Gastroesophageal sphincter (tissue), 4 donors: ENCODE measurements around the gene REV1. TPM values are rescaled to one million over a fixed set of nuclear protein-coding genes. Genes with fewer than 3 reads are reported as not detected.
"Not testable (repeated sequence)": the region's sequence is repeated elsewhere in the genome, so short reads cannot be mapped to it uniquely, and the experiment has no call there.

ENCODE experiments used
- ATAC-seq: fragments of 150-250 bp; one replicate; pipeline ENCODE4 v1.9.1; 2016; ENCODE audit warnings: mild to moderate bottlenecking, moderate library complexity
- H3K27ac ChIP-seq, 4 donors: fragments of 200-600 bp; sonication (generic) in 3 of 4; 1 replicate in 3 of 4; 2 replicates in 1 of 4; pipeline ENCODE4 v1.5.1; 2016 to 2019
- H3K27me3 ChIP-seq: fragments of 200-600 bp; sonication (generic); one replicate; pipeline ENCODE4 v1.5.1; 2019
- H3K36me3 ChIP-seq, 2 donors: fragments of 200-600 bp; sonication (generic); one replicate each; pipeline ENCODE4 v1.5.1; 2019; ENCODE audit warnings: control low read depth in 1 of 2
- H3K4me1 ChIP-seq, 3 donors: fragments of 200-600 bp; sonication (generic); 1 replicate in 2 of 3; 2 replicates in 1 of 3; pipeline ENCODE4 v1.5.1; 2016 to 2019; ENCODE audit warnings: control low read depth in 2 of 3
- H3K4me3 ChIP-seq, 2 donors: fragments of 200-600 bp; sonication (generic); one replicate each; pipeline ENCODE4 v1.5.1; 2019; ENCODE audit warnings: mild to moderate bottlenecking in 1 of 2, moderate library complexity in 1 of 2
- H3K9me3 ChIP-seq, 3 donors: fragments of 200-600 bp; sonication (generic); one replicate each; pipeline ENCODE4 v1.5.1; 2017 to 2019; ENCODE audit warnings: control low read depth in 2 of 3
- CTCF ChIP-seq, 4 experiments: fragments of 200-600 bp in 2 of 4; fragments of 450-650 bp in 2 of 4; sonication (generic) in 1 of 4; IDR thresholded peaks; one replicate each; pipeline ENCODE4 v1.5.1; 2017 to 2019; ENCODE audit warnings: antibody characterized with exemption in 4 of 4, mild to moderate bottlenecking in 2 of 4, moderate library complexity in 2 of 4
- EP300 ChIP-seq: sonication (generic); formaldehyde crosslinking; IDR thresholded peaks from one replicate; pipeline ENCODE4 v1.6.1; 2017; ENCODE audit warnings: antibody characterized with exemption, mild to moderate bottlenecking
- POLR2A ChIP-seq, 2 donors: fragments of 450-650 bp; IDR thresholded peaks; one replicate each; pipeline ENCODE4 v1.6.1; 2017; ENCODE audit warnings: antibody characterized with exemption in 2 of 2, mild to moderate bottlenecking in 2 of 2, moderate library complexity in 1 of 2
- POLR2AphosphoS5 ChIP-seq: sonication (generic); formaldehyde crosslinking; IDR thresholded peaks from one replicate; pipeline ENCODE4 v1.6.1; 2017; ENCODE audit warnings: antibody characterized with exemption
- WGBS, 2 donors: methylation state at CpG; one replicate each; pipeline ENCODE4 v1.1.5; 2018; ENCODE audit warnings: low coverage in 1 of 2; 5-methylcytosine and 5-hydroxymethylcytosine counted together
- total RNA-seq, 4 donors: library from RNA; depleted of rRNA; stranded (reverse); fragments of >200 nt; gene quantifications; one replicate each; pipeline ENCODE4 v1.1.0, GENCODE V29; 2016

REV1 gene
- total RNA-seq, 4 donors from 2014 or later = 25.9 to 61.5 (median 47.3) TPM

DNA sequence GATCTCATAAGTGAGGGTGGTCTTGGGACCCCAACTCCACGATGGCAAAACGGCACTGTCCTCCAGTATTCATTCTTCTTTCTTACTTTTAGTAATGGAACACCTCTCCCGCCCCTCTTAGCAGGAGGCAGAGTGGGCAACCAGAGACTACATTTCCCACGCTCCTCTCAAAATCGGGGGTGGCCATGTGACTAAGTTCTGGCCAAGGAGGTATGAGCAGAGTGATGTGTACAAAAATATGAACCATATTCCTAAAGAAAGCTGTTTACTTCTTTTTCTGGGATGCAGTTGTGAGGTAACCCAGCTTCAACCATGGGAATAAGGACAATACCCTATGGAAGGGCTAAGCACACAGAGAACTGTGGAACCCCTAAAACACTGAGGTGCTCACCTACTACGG lies 12.8 kb downstream of the REV1 start:
- Histone ChIP-seq H3K9me3 (no peaks in the 10 kb centered on the region), H3K4me3 (no peak overlapping the region), H3K4me1 (peaks cover 6 to 92% (median 28%) of the 10 kb centered on the region in 3 donors), H3K36me3 (no peaks in the 10 kb centered on the region), H3K27ac (no peak overlapping the region), H3K27me3 (no peaks in the 10 kb centered on the region)
- ATAC-seq = no peak
- WGBS, 2 donors = 87 to 96% methylated on average over 1 to 4 of the region's 6 CpGs
- no peak for TF ChIP-seq CTCF (IDR thresholded peaks at IDR 0.05)

- 94% methylated on average over 3 of the region's 3 CpGs; no CpG with 5 or more reads in 1 of the 2 donors for WGBS, 2 donors
- Histone ChIP-seq H3K4me1 (peaks cover 6 to 88% (median 24%) of the 10 kb centered on the region in 3 donors), H3K9me3 (no peaks in the 10 kb centered on the region), H3K4me3 (no peak overlapping the region), H3K36me3 (no peaks in the 10 kb centered on the region), H3K27ac (no peak overlapping the region), H3K27me3 (no peaks in the 10 kb centered on the region)
- TF ChIP-seq POLR2AphosphoS5 (no peak), CTCF (IDR thresholded peaks at IDR 0.05) (no peak), EP300 (no peak), POLR2A (IDR thresholded peaks at IDR 0.05) (no peak)
- no peak for ATAC-seq
Measured at GRCh38 chr2:99476629-99477028, 13.2 kb downstream of the REV1 start.

GRCh38 chr2:99475095-99475494 lies 14.7 kb downstream of the REV1 start:
- ATAC-seq = not testable (repeated sequence)

GRCh38 chr2:99473518-99474083 lies 16.2 kb downstream of the REV1 start:
- 33 to 41% methylated on average over 2 of the region's 2 CpGs for WGBS, 2 donors
- Histone ChIP-seq H3K27me3 (no peaks in the 10 kb centered on the region), H3K27ac (no peak overlapping the region), H3K9me3 (no peaks in the 10 kb centered on the region), H3K36me3 (no peaks in the 10 kb centered on the region), H3K4me3 (no peak overlapping the region), H3K4me1 (peaks cover 0 to 63% (median 18%) of the 10 kb centered on the region in 3 donors)
- no peak for ATAC-seq
- no peak for TF ChIP-seq EP300
- no peak for TF ChIP-seq POLR2A (IDR thresholded peaks at IDR 0.05)
- TF ChIP-seq POLR2AphosphoS5 = no peak
- TF ChIP-seq CTCF (IDR thresholded peaks at IDR 0.05) = no peak

More at GRCh38 chr2:99475095-99475494, 14.7 kb downstream of the REV1 start:
- not testable (repeated sequence) for H3K27me3 ChIP-seq, H3K4me3 ChIP-seq, H3K36me3 ChIP-seq, H3K9me3 ChIP-seq, H3K27ac ChIP-seq
- WGBS, 2 donors = 74 to 86% methylated on average over 4 of the region's 4 CpGs
- peaks cover 0 to 73% (median 23%) of the 10 kb centered on the region in 3 donors for H3K4me1 ChIP-seq

- Histone ChIP-seq H3K4me1 (peaks cover 0 to 64% (median 18%) of the 10 kb centered on the region in 3 donors), H3K27me3 (no peaks in the 10 kb centered on the region), H3K36me3 (no peaks in the 10 kb centered on the region), H3K27ac (no peak overlapping the region), H3K4me3 (no peak overlapping the region), H3K9me3 (no peaks in the 10 kb centered on the region)
- 86 to 100% methylated on average over 1 of the region's 1 CpG for WGBS, 2 donors
- no peak for ATAC-seq
- TF ChIP-seq POLR2AphosphoS5 = no peak
Measured at GRCh38 chr2:99472600-99472960, 17.2 kb downstream of the REV1 start.

- Histone ChIP-seq H3K27ac (no peak overlapping the region), H3K9me3 (no peaks in the 10 kb centered on the region), H3K4me3 (no peak overlapping the region), H3K27me3 (no peaks in the 10 kb centered on the region), H3K36me3 (no peaks in the 10 kb centered on the region), H3K4me1 (peaks cover 0 to 64% (median 18%) of the 10 kb centered on the region in 3 donors)
- TF ChIP-seq EP300 (no peak), CTCF (IDR thresholded peaks at IDR 0.05) (no peak), POLR2AphosphoS5 (no peak), POLR2A (IDR thresholded peaks at IDR 0.05) (no peak)
- whole genome bisulfite sequencing, 2 donors = 59 to 77% methylated on average over 6 to 7 of the region's 7 CpGs
- no peak for ATAC-seq
Measured at GRCh38 chr2:99471654-99472599, 17.9 kb downstream of the REV1 start.
